ENCODE data around the gene HOXD8. TPM values are rescaled to one million over a fixed set of nuclear protein-coding genes. Genes with fewer than 3 reads are reported as not detected.

The HOXD8 gene
- total RNA-seq, 1 donor from 2014 or later = not detected

DNA sequence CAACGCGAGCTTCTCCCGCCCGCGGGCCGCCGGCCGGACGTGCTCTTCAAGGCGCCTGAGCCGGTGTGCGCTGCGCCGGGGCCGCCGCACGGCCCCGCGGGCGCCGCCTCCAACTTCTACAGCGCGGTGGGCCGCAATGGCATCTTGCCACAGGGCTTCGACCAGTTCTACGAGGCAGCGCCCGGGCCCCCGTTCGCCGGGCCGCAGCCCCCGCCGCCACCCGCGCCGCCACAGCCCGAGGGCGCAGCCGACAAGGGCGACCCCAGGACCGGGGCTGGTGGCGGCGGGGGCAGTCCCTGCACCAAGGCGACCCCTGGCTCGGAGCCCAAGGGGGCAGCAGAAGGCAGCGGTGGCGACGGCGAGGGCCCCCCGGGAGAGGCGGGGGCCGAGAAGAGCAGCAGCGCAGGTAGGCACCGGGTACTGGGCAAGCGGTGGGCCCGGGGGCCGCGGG lies 21.7 kb upstream of the HOXD8 start:
- peak; percentile 66 for DNase-seq (ENCODE audit: low spot score)
- peaks cover 96% of the 10 kb centered on the region for H4K20me1 ChIP-seq (ENCODE audit: low read depth)
- peaks cover 85% of the 10 kb centered on the region for H3K27me3 Mint-ChIP-seq (ENCODE audit: insufficient read depth, low read depth)
- no peaks in the 10 kb centered on the region for H3K79me2 ChIP-seq (ENCODE audit: low read depth)
- H3K4me3 Mint-ChIP-seq = no peak overlapping the region
- H3K4me1 ChIP-seq = no peaks in the 10 kb centered on the region
- no peak overlapping the region for H3K4me3 ChIP-seq
- H3K27me3 ChIP-seq = peaks cover 100% of the 10 kb centered on the region
- TF ChIP-seq, protein P1, sequence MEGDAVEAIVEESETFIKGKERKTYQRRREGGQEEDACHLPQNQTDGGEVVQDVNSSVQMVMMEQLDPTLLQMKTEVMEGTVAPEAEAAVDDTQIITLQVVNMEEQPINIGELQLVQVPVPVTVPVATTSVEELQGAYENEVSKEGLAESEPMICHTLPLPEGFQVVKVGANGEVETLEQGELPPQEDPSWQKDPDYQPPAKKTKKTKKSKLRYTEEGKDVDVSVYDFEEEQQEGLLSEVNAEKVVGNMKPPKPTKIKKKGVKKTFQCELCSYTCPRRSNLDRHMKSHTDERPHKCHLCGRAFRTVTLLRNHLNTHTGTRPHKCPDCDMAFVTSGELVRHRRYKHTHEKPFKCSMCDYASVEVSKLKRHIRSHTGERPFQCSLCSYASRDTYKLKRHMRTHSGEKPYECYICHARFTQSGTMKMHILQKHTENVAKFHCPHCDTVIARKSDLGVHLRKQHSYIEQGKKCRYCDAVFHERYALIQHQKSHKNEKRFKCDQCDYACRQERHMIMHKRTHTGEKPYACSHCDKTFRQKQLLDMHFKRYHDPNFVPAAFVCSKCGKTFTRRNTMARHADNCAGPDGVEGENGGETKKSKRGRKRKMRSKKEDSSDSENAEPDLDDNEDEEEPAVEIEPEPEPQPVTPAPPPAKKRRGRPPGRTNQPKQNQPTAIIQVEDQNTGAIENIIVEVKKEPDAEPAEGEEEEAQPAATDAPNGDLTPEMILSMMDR (IDR thresholded peaks at IDR 0.05) = no peak
- TF ChIP-seq EZH2 (IDR thresholded peaks at IDR 0.05) (peak; percentile 74), EZH2phosphoT487 (IDR thresholded peaks at IDR 0.05) (no peak)
- no peaks in the 10 kb centered on the region for H3K36me3 ChIP-seq
- H3K9ac ChIP-seq = no peak overlapping the region
- no peaks in the 10 kb centered on the region for H3K9me3 ChIP-seq (ENCODE audit: low read depth)
- H3K27ac ChIP-seq = no peak overlapping the region
- no peak overlapping the region for H3K27ac Mint-ChIP-seq
- H3K36me3 Mint-ChIP-seq = no peaks in the 10 kb centered on the region
- peak overlapping the region; percentile 59 for H3K4me2 ChIP-seq
- peaks cover 8% of the 10 kb centered on the region for H3K9me3 Mint-ChIP-seq
- no peak overlapping the region for H2AFZ ChIP-seq (replicated peaks)
- no peaks in the 10 kb centered on the region for H3F3A ChIP-seq (ENCODE audit: low read depth)
- H3K4me1 Mint-ChIP-seq = peaks cover 15% of the 10 kb centered on the region

DNA sequence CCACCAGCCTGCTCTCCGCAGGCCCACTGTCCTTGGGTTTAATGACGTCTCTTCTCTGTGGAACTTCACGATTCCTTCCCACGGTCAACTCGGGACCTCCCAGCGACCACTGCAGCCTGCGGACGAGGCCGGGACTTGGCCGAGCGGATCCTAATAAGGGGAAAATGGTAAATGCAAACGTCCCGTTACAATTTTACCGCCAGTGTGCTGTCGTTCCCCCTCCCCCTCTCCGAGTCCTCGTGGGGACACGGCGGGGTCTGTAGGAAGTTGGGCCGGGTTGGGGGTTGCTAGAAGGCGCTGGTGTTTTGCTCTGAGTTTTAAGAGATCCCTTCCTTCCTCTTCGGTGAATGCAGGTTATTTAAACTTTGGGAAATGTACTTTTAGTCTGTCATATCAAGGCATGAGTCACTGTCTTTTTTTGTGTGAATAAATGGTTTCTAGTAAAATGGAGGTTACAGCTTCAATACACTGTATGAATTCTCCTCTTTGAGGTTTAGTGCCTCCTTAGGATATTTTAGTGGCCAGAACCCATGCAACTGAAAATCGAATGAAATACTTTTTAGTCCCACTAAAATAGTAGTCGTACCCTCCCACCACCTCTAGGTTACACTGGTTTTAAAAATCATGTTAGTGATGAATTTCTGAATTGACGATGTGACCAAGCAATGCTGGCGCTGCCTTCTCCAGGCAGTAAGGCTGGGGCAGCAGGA lies 20.2 kb upstream of the HOXD8 start:
- Mint-ChIP-seq H3K9me3 (peaks cover 10% of the 10 kb centered on the region), H3K4me3 (no peak overlapping the region), H3K27ac (no peak overlapping the region), H3K36me3 (no peaks in the 10 kb centered on the region), H3K27me3 (ENCODE audit: insufficient read depth, low read depth) (peaks cover 85% of the 10 kb centered on the region), H3K4me1 (peaks cover 15% of the 10 kb centered on the region)
- DNase-seq (ENCODE audit: low spot score) = no peak
- H2AFZ ChIP-seq (replicated peaks) = no peak overlapping the region
- no peak overlapping the region for H3K4me3 ChIP-seq
- H3K9ac ChIP-seq = no peak overlapping the region
- peaks cover 96% of the 10 kb centered on the region for H4K20me1 ChIP-seq (ENCODE audit: low read depth)
- TF ChIP-seq, protein P1 (IDR thresholded peaks at IDR 0.05) = no peak
- TF ChIP-seq EZH2phosphoT487 (IDR thresholded peaks at IDR 0.05) (peak; percentile 94), EZH2 (IDR thresholded peaks at IDR 0.05) (peak; percentile 94)
- no peak overlapping the region for H3K4me2 ChIP-seq
- peaks cover 100% of the 10 kb centered on the region for H3K27me3 ChIP-seq
- H3K27ac ChIP-seq = no peak overlapping the region
- H3K79me2 ChIP-seq (ENCODE audit: low read depth) = no peaks in the 10 kb centered on the region
- H3K9me3 ChIP-seq (ENCODE audit: low read depth) = no peaks in the 10 kb centered on the region
- H3K36me3 ChIP-seq = no peaks in the 10 kb centered on the region
- no peaks in the 10 kb centered on the region for H3F3A ChIP-seq (ENCODE audit: low read depth)
- H3K4me1 ChIP-seq = no peaks in the 10 kb centered on the region

DNA sequence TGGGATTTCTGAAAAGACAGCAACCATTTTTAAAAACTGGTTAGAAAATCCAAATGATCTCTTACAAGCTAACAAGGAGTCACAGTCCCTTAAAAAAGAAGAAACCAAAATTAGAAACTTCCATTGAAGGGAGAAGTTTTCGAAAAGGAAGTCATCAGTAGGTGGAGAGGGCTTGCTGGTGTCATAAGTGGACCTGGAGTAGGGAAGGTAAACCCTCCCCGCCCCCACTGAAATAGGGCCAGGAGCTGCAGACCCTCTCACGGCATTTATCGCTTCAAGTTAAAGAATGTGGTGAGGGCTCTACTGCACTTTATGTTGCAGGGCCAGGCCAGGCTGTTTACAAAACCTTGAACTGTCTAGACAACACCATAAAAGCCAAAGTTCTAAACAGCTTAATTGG lies 19.6 kb upstream of the HOXD8 start:
- no peak overlapping the region for H3K27ac ChIP-seq
- H3K4me3 ChIP-seq = no peak overlapping the region
- Mint-ChIP-seq H3K4me1 (peaks cover 12% of the 10 kb centered on the region), H3K36me3 (no peaks in the 10 kb centered on the region), H3K9me3 (peaks cover 10% of the 10 kb centered on the region), H3K27ac (no peak overlapping the region), H3K27me3 (ENCODE audit: insufficient read depth, low read depth) (peaks cover 85% of the 10 kb centered on the region), H3K4me3 (no peak overlapping the region)
- H3K27me3 ChIP-seq = peaks cover 100% of the 10 kb centered on the region
- no peak overlapping the region for H3K9ac ChIP-seq
- H3K4me1 ChIP-seq = no peaks in the 10 kb centered on the region
- no peak for DNase-seq (ENCODE audit: low spot score)
- H2AFZ ChIP-seq (replicated peaks) = no peak overlapping the region
- peaks cover 96% of the 10 kb centered on the region for H4K20me1 ChIP-seq (ENCODE audit: low read depth)
- no peaks in the 10 kb centered on the region for H3K79me2 ChIP-seq (ENCODE audit: low read depth)
- H3K4me2 ChIP-seq = no peak overlapping the region
- no peak for TF ChIP-seq EZH2phosphoT487 (IDR thresholded peaks at IDR 0.05)
- TF ChIP-seq EZH2 (IDR thresholded peaks at IDR 0.05) = no peak
- TF ChIP-seq, protein P1 (IDR thresholded peaks at IDR 0.05) = no peak
- H3K36me3 ChIP-seq = no peaks in the 10 kb centered on the region
- no peaks in the 10 kb centered on the region for H3K9me3 ChIP-seq (ENCODE audit: low read depth)
- H3F3A ChIP-seq (ENCODE audit: low read depth) = no peaks in the 10 kb centered on the region

Measured in neural progenitor cell (in vitro differentiated cells).